ENCODE measurements around the gene LYPD6B.

LYPD6B gene

GRCh38 chr2:148999451-148999921 is 39.0 kb upstream of the LYPD6B start:
- H2AFZ ChIP-seq, result no peak overlapping the region
- H3K9me3 ChIP-seq (ENCODE audit: control insufficient read depth, low read length), result no peaks in the 10 kb centered on the region
- no peak overlapping the region for H3K9ac ChIP-seq
- no peaks in the 10 kb centered on the region for H3K79me2 ChIP-seq
- H3K27me3 ChIP-seq (ENCODE audit: control insufficient read depth, insufficient read depth, low read length), result no peaks in the 10 kb centered on the region
- no peaks in the 10 kb centered on the region for H3K36me3 ChIP-seq (ENCODE audit: control insufficient read depth, insufficient read depth, low read length)
- no peak overlapping the region for H3K4me2 ChIP-seq (ENCODE audit: low read length)
- H3K4me3 ChIP-seq (ENCODE audit: low read depth, low read length), result no peak overlapping the region
- no peaks in the 10 kb centered on the region for H3K4me1 ChIP-seq
- TF ChIP-seq, protein P1, sequence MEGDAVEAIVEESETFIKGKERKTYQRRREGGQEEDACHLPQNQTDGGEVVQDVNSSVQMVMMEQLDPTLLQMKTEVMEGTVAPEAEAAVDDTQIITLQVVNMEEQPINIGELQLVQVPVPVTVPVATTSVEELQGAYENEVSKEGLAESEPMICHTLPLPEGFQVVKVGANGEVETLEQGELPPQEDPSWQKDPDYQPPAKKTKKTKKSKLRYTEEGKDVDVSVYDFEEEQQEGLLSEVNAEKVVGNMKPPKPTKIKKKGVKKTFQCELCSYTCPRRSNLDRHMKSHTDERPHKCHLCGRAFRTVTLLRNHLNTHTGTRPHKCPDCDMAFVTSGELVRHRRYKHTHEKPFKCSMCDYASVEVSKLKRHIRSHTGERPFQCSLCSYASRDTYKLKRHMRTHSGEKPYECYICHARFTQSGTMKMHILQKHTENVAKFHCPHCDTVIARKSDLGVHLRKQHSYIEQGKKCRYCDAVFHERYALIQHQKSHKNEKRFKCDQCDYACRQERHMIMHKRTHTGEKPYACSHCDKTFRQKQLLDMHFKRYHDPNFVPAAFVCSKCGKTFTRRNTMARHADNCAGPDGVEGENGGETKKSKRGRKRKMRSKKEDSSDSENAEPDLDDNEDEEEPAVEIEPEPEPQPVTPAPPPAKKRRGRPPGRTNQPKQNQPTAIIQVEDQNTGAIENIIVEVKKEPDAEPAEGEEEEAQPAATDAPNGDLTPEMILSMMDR (IDR thresholded peaks at IDR 0.05), result no peak
- no peak overlapping the region for H3K27ac ChIP-seq

- H3K36me3 ChIP-seq (ENCODE audit: control insufficient read depth, insufficient read depth, low read length), result no peaks in the 10 kb centered on the region
- no peaks in the 10 kb centered on the region for H3K9me3 ChIP-seq (ENCODE audit: control insufficient read depth, low read length)
- TF ChIP-seq, protein P1 (IDR thresholded peaks at IDR 0.05), result no peak
- no peak overlapping the region for H3K4me3 ChIP-seq (ENCODE audit: low read depth, low read length)
- H3K9ac ChIP-seq, result no peak overlapping the region
- H3K4me2 ChIP-seq (ENCODE audit: low read length), result no peak overlapping the region
- H3K27ac ChIP-seq, result no peak overlapping the region
- H3K79me2 ChIP-seq, result no peaks in the 10 kb centered on the region
- H2AFZ ChIP-seq, result no peak overlapping the region
- no peaks in the 10 kb centered on the region for H3K27me3 ChIP-seq (ENCODE audit: control insufficient read depth, insufficient read depth, low read length)
- no peaks in the 10 kb centered on the region for H3K4me1 ChIP-seq
These were observed 38.2 kb upstream of the LYPD6B start for GRCh38 chr2:149000158-149000938.

DNA sequence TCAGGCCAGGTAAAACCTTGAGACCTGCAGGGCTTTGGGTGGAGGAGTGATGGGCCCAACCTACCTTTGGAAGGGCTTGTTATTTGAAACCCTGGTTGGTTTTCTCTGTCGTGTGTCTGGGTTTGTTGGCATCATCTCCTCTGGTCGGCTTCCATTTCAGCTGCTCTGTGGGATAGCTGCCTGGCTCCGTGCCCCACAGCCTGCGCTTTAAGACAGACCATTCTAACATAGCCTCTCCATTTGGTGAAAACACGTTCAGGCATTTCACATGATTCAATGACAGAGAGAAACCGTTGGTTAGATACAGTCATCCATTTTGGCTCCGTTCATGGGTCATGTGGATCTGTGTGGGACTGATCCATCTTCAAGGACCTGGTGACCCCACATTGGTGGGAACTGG is 37.0 kb upstream of the LYPD6B start:
- H3K9ac ChIP-seq, result no peak overlapping the region
- H2AFZ ChIP-seq, result no peak overlapping the region
- H3K9me3 ChIP-seq (ENCODE audit: control insufficient read depth, low read length), result no peaks in the 10 kb centered on the region
- TF ChIP-seq, protein P1 (IDR thresholded peaks at IDR 0.05), result no peak
- no peak overlapping the region for H3K4me2 ChIP-seq (ENCODE audit: low read length)
- H3K27me3 ChIP-seq (ENCODE audit: control insufficient read depth, insufficient read depth, low read length), result no peaks in the 10 kb centered on the region
- no peak overlapping the region for H3K27ac ChIP-seq
- H3K79me2 ChIP-seq, result no peaks in the 10 kb centered on the region
- no peaks in the 10 kb centered on the region for H3K36me3 ChIP-seq (ENCODE audit: control insufficient read depth, insufficient read depth, low read length)
- H3K4me3 ChIP-seq (ENCODE audit: low read depth, low read length), result no peak overlapping the region
- H3K4me1 ChIP-seq, result no peaks in the 10 kb centered on the region

- Histone ChIP-seq H3K4me3 (ENCODE audit: low read depth, low read length) (no peak overlapping the region), H3K79me2 (no peaks in the 10 kb centered on the region), H3K36me3 (ENCODE audit: control insufficient read depth, insufficient read depth, low read length) (no peaks in the 10 kb centered on the region), H3K27me3 (ENCODE audit: control insufficient read depth, insufficient read depth, low read length) (no peaks in the 10 kb centered on the region), H3K9me3 (ENCODE audit: control insufficient read depth, low read length) (no peaks in the 10 kb centered on the region), H3K4me1 (no peaks in the 10 kb centered on the region), H3K9ac (no peak overlapping the region), H2AFZ (no peak overlapping the region), H3K27ac (no peak overlapping the region), H3K4me2 (ENCODE audit: low read length) (no peak overlapping the region)
- TF ChIP-seq, protein P1 (IDR thresholded peaks at IDR 0.05), result no peak
These were observed 36.1 kb upstream of the LYPD6B start for GRCh38 chr2:149002378-149002890.
